Colonic mucosa (tissue), 4 donors: Measurements from ENCODE around the gene GALNT9. TPM values are rescaled to one million over a fixed set of nuclear protein-coding genes. Genes with fewer than 3 reads are reported as not detected.

ENCODE experiments used
- DNase-seq: peaks from one replicate; pipeline ENCODE4 v3.0.0-alpha.2; 2020
- H3K27ac ChIP-seq: fragments of 200-600 bp; one replicate; pipeline ENCODE4 v1.8.0; 2021
- H3K27me3 ChIP-seq: fragments of 200-600 bp; one replicate; pipeline ENCODE4 v1.8.0; 2021
- H3K36me3 ChIP-seq: fragments of 200-600 bp; one replicate; pipeline ENCODE4 v1.8.0; 2021
- H3K4me1 ChIP-seq: fragments of 200-600 bp; one replicate; pipeline ENCODE4 v1.8.0; 2021; ENCODE audit warnings: mild to moderate bottlenecking
- H3K4me3 ChIP-seq: fragments of 200-600 bp; one replicate; pipeline ENCODE4 v1.8.0; 2021
- H3K9ac ChIP-seq, 2 donors: one replicate each; pipeline ENCODE4 v1.7.0; 2013; ENCODE audit warnings: control low read depth in 2 of 2, low read depth in 2 of 2, low read length in 2 of 2
- H3K9me3 ChIP-seq: fragments of 200-600 bp; one replicate; pipeline ENCODE4 v1.8.0; 2021
- CTCF ChIP-seq: fragments of 200-600 bp; IDR thresholded peaks from one replicate; pipeline ENCODE4 v1.8.0; 2022; ENCODE audit warnings: antibody characterized with exemption, mild to moderate bottlenecking
- intact Hi-C: fragments of 100-400 bp; cut with DNase I; formaldehyde crosslinking; loops from one replicate; pipeline ENCODE4 v1.14.1; 2022
- total RNA-seq, 2 donors: library from RNA; stranded (reverse); fragmentation: NEBNext Ultra II Directional in 1 of 2; extraction: Animal tissue kit (Norgen Biotek cat#: 25700) in 1 of 2; gene quantifications; one replicate each; pipeline ENCODE4 v1.2.1, GENCODE V29; 2021
- donor health status: healthy.
- donor health status: DM: no; HTN: no; CAD: no.
- donor health status: DM: no; HTN: no; CAD: no.

GALNT9 gene
- total RNA-seq, 2 donors from 2014 or later: 0.45 TPM; not detected in 1

- no peak for DNase-seq
- no peak overlapping the region for H3K4me3 ChIP-seq
- no peaks in the 10 kb centered on the region for H3K36me3 ChIP-seq
- peaks cover 3% of the 10 kb centered on the region for H3K27me3 ChIP-seq
- H3K27ac ChIP-seq: no peak overlapping the region
- no peak for TF ChIP-seq CTCF
- no peak overlapping the region for H3K9ac ChIP-seq
- intact Hi-C loops: no loop called here
- no peaks in the 10 kb centered on the region for H3K9me3 ChIP-seq
- no peaks in the 10 kb centered on the region for H3K4me1 ChIP-seq
Measured at GRCh38 chr12:132336451-132337413, 7.3 kb upstream of the GALNT9 start.

GRCh38 chr12:132335179-132335756, 5.9 kb upstream of the GALNT9 start:
- Histone ChIP-seq H3K4me3 (no peak overlapping the region), H3K36me3 (no peaks in the 10 kb centered on the region), H3K9ac (no peak overlapping the region), H3K9me3 (no peaks in the 10 kb centered on the region), H3K4me1 (no peaks in the 10 kb centered on the region), H3K27ac (no peak overlapping the region), H3K27me3 (peaks cover 8% of the 10 kb centered on the region)
- TF ChIP-seq CTCF: no peak
- DNase-seq: no peak
- intact Hi-C loops: no loop called here

- no peak overlapping the region for H3K4me3 ChIP-seq
- H3K9ac ChIP-seq: no peak overlapping the region
- no peaks in the 10 kb centered on the region for H3K9me3 ChIP-seq
- no peak for DNase-seq
- H3K36me3 ChIP-seq: no peaks in the 10 kb centered on the region
- peaks cover 17% of the 10 kb centered on the region for H3K27me3 ChIP-seq
- no peaks in the 10 kb centered on the region for H3K4me1 ChIP-seq
- intact Hi-C loops: no loop called here
- H3K27ac ChIP-seq: no peak overlapping the region
- no peak for TF ChIP-seq CTCF
Measured at GRCh38 chr12:132333766-132334165, 4.4 kb upstream of the GALNT9 start.

- intact Hi-C loops: no loop called here
- H3K27ac ChIP-seq: no peak overlapping the region
- H3K4me3 ChIP-seq: no peak overlapping the region
- H3K4me1 ChIP-seq: no peaks in the 10 kb centered on the region
- no peaks in the 10 kb centered on the region for H3K9me3 ChIP-seq
- H3K27me3 ChIP-seq: peaks cover 22% of the 10 kb centered on the region
- H3K9ac ChIP-seq: no peak overlapping the region
- DNase-seq: no peak
- TF ChIP-seq CTCF: no peak
- H3K36me3 ChIP-seq: no peaks in the 10 kb centered on the region
Measured at GRCh38 chr12:132333273-132333672, 3.9 kb upstream of the GALNT9 start.

GRCh38 chr12:132330549-132330881, 1.1 kb upstream of the GALNT9 start:
- no peak for TF ChIP-seq CTCF
- no peak for DNase-seq
- H3K27me3 ChIP-seq: peaks cover 24% of the 10 kb centered on the region
- H3K9ac ChIP-seq: no peak overlapping the region
- H3K27ac ChIP-seq: no peak overlapping the region
- H3K9me3 ChIP-seq: no peaks in the 10 kb centered on the region
- no peak overlapping the region for H3K4me3 ChIP-seq
- no peaks in the 10 kb centered on the region for H3K4me1 ChIP-seq
- intact Hi-C loops: no loop called here
- no peaks in the 10 kb centered on the region for H3K36me3 ChIP-seq
